Heart right ventricle (tissue), 16 donors: ENCODE results near the gene TAP1. TPM values are rescaled to one million over a fixed set of nuclear protein-coding genes. Genes with fewer than 3 reads are reported as not detected.
A peak's percentile ranks its signal among the peaks of the same experiment; 100 is the strongest.
"Not testable (repeated sequence)": the region's sequence is repeated elsewhere in the genome, so short reads cannot be mapped to it uniquely, and the experiment has no call there.

Experiments used
- ATAC-seq, 8 donors: fragments of 200-7000 bp; cut with Tn5 transposase; one replicate each; pipeline ENCODE4 v1.9.1; 2020; ENCODE audit warnings: mild to moderate bottlenecking in 8 of 8, moderate library complexity in 8 of 8, moderate number of reproducible peaks in 1 of 8
- DNase-seq, 2 donors: peaks; one replicate each; pipeline ENCODE4 v3.0.0-alpha.2; 2020
- H3K27ac ChIP-seq, 10 donors: fragments of 200-600 bp; sonication (generic) in 2 of 10; one replicate each; pipeline versions ENCODE4 v1.5.0 to v1.8.0; 2020 to 2022; ENCODE audit warnings: mild to moderate bottlenecking in 3 of 10
- H3K27me3 ChIP-seq, 7 donors: fragments of 200-600 bp; one replicate each; pipeline ENCODE4 v1.8.0; 2021 to 2022; ENCODE audit warnings: mild to moderate bottlenecking in 2 of 7
- H3K36me3 ChIP-seq, 9 donors: fragments of 200-600 bp; sonication (generic) in 1 of 9; one replicate each; pipeline versions ENCODE4 v1.5.0 to v1.8.0; 2020 to 2022; ENCODE audit warnings: mild to moderate bottlenecking in 2 of 9
- H3K4me1 ChIP-seq, 9 donors: fragments of 200-600 bp; sonication (generic) in 1 of 9; one replicate each; pipeline versions ENCODE4 v1.5.0 to v1.8.0; 2020 to 2022; ENCODE audit warnings: mild to moderate bottlenecking in 4 of 9
- H3K4me3 ChIP-seq, 10 donors: fragments of 200-600 bp; sonication (generic) in 2 of 10; one replicate each; pipeline versions ENCODE4 v1.5.0 to v1.8.0; 2020 to 2022; ENCODE audit warnings: mild to moderate bottlenecking in 7 of 10, moderate library complexity in 2 of 10
- H3K9me3 ChIP-seq, 11 donors: fragments of 200-600 bp in 10 of 11; sonication (generic) in 2 of 11; one replicate each; pipeline versions ENCODE4 v1.5.0 to v1.8.0; 2013 to 2022; ENCODE audit warnings: mild to moderate bottlenecking in 2 of 11, control low read depth in 1 of 11, moderate library complexity in 1 of 11
- CTCF ChIP-seq, 9 donors: fragments of 200-600 bp; sonication (generic) in 2 of 9; IDR thresholded peaks; one replicate each; pipeline versions ENCODE4 v1.5.0 to v1.8.0; 2021 to 2022; ENCODE audit warnings: antibody characterized with exemption in 9 of 9, mild to moderate bottlenecking in 5 of 9, moderate library complexity in 1 of 9
- WGBS, 2 donors: extraction: QIAGEN DNeasy Blood & Tissue Kit; methylation state at CpG; one replicate each; pipeline ENCODE4 v1.1.7; 2013; ENCODE audit warnings: inconsistent platforms in 1 of 2; 5-methylcytosine and 5-hydroxymethylcytosine counted together
- intact Hi-C, 10 donors: fragments of 100-400 bp; cut with DNase I; formaldehyde crosslinking; loops; one replicate each; pipeline versions ENCODE4 v1.11.1 to v1.14.2; 2022
- polyA plus RNA-seq, 2 donors: library from polyadenylated mRNA; stranded (reverse); fragments of 200-250 nt; gene quantifications; one replicate each; pipeline ENCODE4 v1.2.3, GENCODE V29; 2013
- total RNA-seq, 10 donors: library from RNA; stranded (reverse); fragmentation: NEBNext Ultra II Directional in 3 of 10; extraction: Animal tissue kit (Norgen Biotek cat#: 25700) in 3 of 10; gene quantifications; one replicate each; pipeline versions ENCODE4 v1.2.1 to v1.2.4, GENCODE V29; 2021 to 2023
- donor health status: Arrhythmogenic right ventricular cardiomyopathy.
- donor health status: ischemic (EF 13 %, LVEDD 7.1; RV severe dilation, severe dysfunction).
- donor health status: healthy with polysubstance abuse.
- donor health status: DM: no; HTN: yes; CAD: no.
- donor health status: DM: no; HTN: no; CAD: no.
- donor health status: ischemic (EF 25% LVEDD 6.9; RV normal size, moderate dysfunction).
- donor health status: ischemic (EF 25% LVEDD 5.7; RV mildly dilated, moderate dysfunction).
- donor health status: healthy.
- donor health status: DM: yes; HTN: yes; CAD: no.
- donor health status: Ischemic cardiomyopathy.
- donor health status: ischemic (EF 35%, LVEDD 5.7; RV mildly dilated, moderate dysfunction).
- donor health status: nonischemic (EF 11% LVEDD 7.7; RV severe dilation, severe dysfunction).
- donor health status: DM: yes; HTN: yes; CAD: no.
- donor health status: PGD.
- donor health status: ischemic (EF 29% LVEDD 5.4; RV normal size, mild dysfunction).
- donor health status: nonischemic (EF 23%, LVEDD 6.1; RV moderate dilation, normal function).

Gene TAP1
- total and polyA plus RNA-seq, 12 donors = 12.8 to 213 (median 19.1) TPM

GRCh38 chr6:32886681-32887383, 33.3 kb upstream of the TAP1 start:
- intact Hi-C loops = loop anchor here in 7 of 10 donors (2.0 to 10.0 kb wide), 10 partner anchors 45 to 205 kb away; partner anchors contain the start of genes BRD2 (in 1 of the 7) and HLA-DMA (in 1 of the 7)

GRCh38 chr6:32885698-32886286, 32.3 kb upstream of the TAP1 start:
- peak; percentile 50 to 81 (median 68) for TF ChIP-seq CTCF (IDR thresholded peaks at IDR 0.05)
- WGBS, 2 donors = 47 to 56% methylated on average over 4 of the region's 4 CpGs
- Histone ChIP-seq H3K27ac (no peak overlapping the region), H3K4me3 (no peak overlapping the region), H3K9me3 (no peaks in the 10 kb centered on the region), H3K27me3 (no peaks in the 10 kb centered on the region), H3K4me1 (peaks cover 0 to 27% (median 0%) of the 10 kb centered on the region in 9 donors), H3K36me3 (no peaks in the 10 kb centered on the region)
- peak in 6 of 8 donors; percentile 31 to 76 (median 66) for ATAC-seq
- intact Hi-C loops = loop anchor here in 9 of 10 donors (1.0 to 10.0 kb wide), 11 partner anchors 47 to 207 kb away; partner anchors contain the start of genes BRD2 (in 1 of the 9) and HLA-DMA (in 1 of the 9)
- no peak for DNase-seq

More at GRCh38 chr6:32886681-32887383, 33.3 kb upstream of the TAP1 start:
- no peak overlapping the region for H3K4me3 ChIP-seq
- no peaks in the 10 kb centered on the region for H3K36me3 ChIP-seq
- H3K9me3 ChIP-seq = no peaks in the 10 kb centered on the region
- DNase-seq = peak in 1 of 2 donors; percentile 15
- peaks cover 0 to 27% (median 0%) of the 10 kb centered on the region in 9 donors for H3K4me1 ChIP-seq
- TF ChIP-seq CTCF (IDR thresholded peaks at IDR 0.05) = no peak
- no peaks in the 10 kb centered on the region for H3K27me3 ChIP-seq
- peak in 1 of 8 donors; percentile 38 for ATAC-seq
- H3K27ac ChIP-seq = peak overlapping the region in 1 of 10 donors; percentile 2
- 42 to 44% methylated on average over 3 of the region's 3 CpGs for WGBS, 2 donors

GRCh38 chr6:32883789-32884188, 30.3 kb upstream of the TAP1 start:
- Histone ChIP-seq H3K36me3 (no peaks in the 10 kb centered on the region), H3K4me3 (no peak overlapping the region), H3K27me3 (peaks cover 0 to 17% (median 10%) of the 10 kb centered on the region in 7 donors), H3K27ac (peak overlapping the region in 2 of 10 donors; percentile 7 to 53), H3K4me1 (peaks cover 0 to 27% (median 0%) of the 10 kb centered on the region in 9 donors), H3K9me3 (no peaks in the 10 kb centered on the region)
- DNase-seq (peak; percentile 14 to 53), ATAC-seq (peak; percentile 64 to 89 (median 69))
- WGBS, 2 donors = 14 to 17% methylated on average over 5 of the region's 5 CpGs
- TF ChIP-seq CTCF (IDR thresholded peaks at IDR 0.05) = no peak
- intact Hi-C loops = loop anchor here in 5 of 10 donors (2.0 to 10.0 kb wide), 3 partner anchors 49 to 101 kb away; no protein-coding TSS in a partner anchor

GRCh38 chr6:32882879-32883250, 29.4 kb upstream of the TAP1 start:
- DNase-seq (no peak), ATAC-seq (no peak)
- Histone ChIP-seq H3K9me3 (no peaks in the 10 kb centered on the region), H3K4me1 (peaks cover 0 to 27% (median 0%) of the 10 kb centered on the region in 9 donors), H3K4me3 (no peak overlapping the region), H3K27ac (peak overlapping the region in 2 of 10 donors; percentile 7 to 53), H3K36me3 (no peaks in the 10 kb centered on the region), H3K27me3 (peaks cover 0 to 17% (median 10%) of the 10 kb centered on the region in 7 donors)
- intact Hi-C loops = loop anchor here in 2 of 10 donors (10.0 kb wide), 1 partner anchor 52 kb away; no protein-coding TSS in a partner anchor
- 32 to 34% methylated on average over 1 of the region's 1 CpG for WGBS, 2 donors
- no peak for TF ChIP-seq CTCF (IDR thresholded peaks at IDR 0.05)

DNA sequence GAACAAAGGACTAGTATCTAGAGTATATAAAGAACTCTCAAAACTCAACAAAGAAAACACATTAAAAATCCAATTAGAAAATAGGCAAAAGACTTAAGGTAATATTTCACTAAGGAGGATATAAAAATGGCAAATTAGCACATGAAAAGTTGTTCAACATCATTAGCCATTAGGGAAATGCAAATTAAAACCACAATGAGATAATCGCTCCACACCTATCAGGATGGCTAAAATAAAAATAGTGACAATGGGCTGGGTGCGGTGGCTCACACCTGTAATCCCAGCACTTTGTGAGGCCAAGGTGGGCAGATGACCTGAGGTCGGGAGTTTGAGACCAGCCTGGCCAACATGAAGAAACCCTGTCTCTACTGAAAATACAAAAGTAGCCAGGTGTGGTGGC, 27.5 kb upstream of the TAP1 start:
- intact Hi-C loops = loop anchor here in 2 of 10 donors (10.0 kb wide), 1 partner anchor 54 kb away; no protein-coding TSS in a partner anchor
- not testable (repeated sequence) for H3K4me3 ChIP-seq, H3K36me3 ChIP-seq, ATAC-seq, DNase-seq, H3K9me3 ChIP-seq, H3K27ac ChIP-seq
- peaks cover 0 to 18% (median 0%) of the 10 kb centered on the region in 9 donors for H3K4me1 ChIP-seq
- peaks cover 0 to 26% (median 12%) of the 10 kb centered on the region in 7 donors for H3K27me3 ChIP-seq
- WGBS, 2 donors = 81 to 82% methylated on average over 3 of the region's 3 CpGs
